Tibial nerve (tissue), 4 donors: Measurements from ENCODE around the gene TENM4. TPM values are rescaled to one million over a fixed set of nuclear protein-coding genes. Genes with fewer than 3 reads are reported as not detected.

Source experiments
- DNase-seq, 2 donors: peaks; one replicate each; pipeline ENCODE4 v3.0.0-alpha.2; 2019; ENCODE audit warnings: low spot score in 2 of 2
- H3K27ac ChIP-seq, 4 donors: fragments of 200-600 bp; sonication (generic) in 3 of 4; one replicate each; pipeline ENCODE4 v1.5.1; 2017 to 2019; ENCODE audit warnings: mild to moderate bottlenecking in 1 of 4
- H3K27me3 ChIP-seq, 2 donors: fragments of 200-600 bp; sonication (generic) in 1 of 2; one replicate each; pipeline versions ENCODE4 v1.5.1 to v1.6.0; 2017 to 2019
- H3K36me3 ChIP-seq, 3 donors: fragments of 200-600 bp; sonication (generic); one replicate each; pipeline ENCODE4 v1.5.1; 2018 to 2019
- H3K4me1 ChIP-seq, 4 donors: fragments of 200-600 bp; sonication (generic) in 3 of 4; one replicate each; pipeline ENCODE4 v1.5.1; 2017 to 2019
- H3K4me3 ChIP-seq, 4 donors: fragments of 200-600 bp; sonication (generic) in 3 of 4; one replicate each; pipeline ENCODE4 v1.5.1; 2017 to 2019; ENCODE audit warnings: mild to moderate bottlenecking in 1 of 4, moderate library complexity in 1 of 4
- H3K9me3 ChIP-seq, 4 donors: fragments of 200-600 bp; sonication (generic) in 3 of 4; one replicate each; pipeline ENCODE4 v1.5.1; 2017 to 2019
- EP300 ChIP-seq, 2 donors: sonication (generic); formaldehyde crosslinking; IDR thresholded peaks; one replicate each; pipeline ENCODE4 v1.6.1; 2017; ENCODE audit warnings: antibody characterized with exemption in 2 of 2, mild to moderate bottlenecking in 1 of 2
- POLR2A ChIP-seq, 2 donors: fragments of 450-650 bp; IDR thresholded peaks; one replicate each; pipeline ENCODE4 v1.6.1; 2017; ENCODE audit warnings: antibody characterized with exemption in 2 of 2, mild to moderate bottlenecking in 2 of 2, moderate library complexity in 2 of 2
- WGBS, 2 donors: methylation state at CpG; one replicate each; pipeline ENCODE4 v1.1.5; 2018; 5-methylcytosine and 5-hydroxymethylcytosine counted together
- total RNA-seq, 4 donors: library from RNA; depleted of rRNA; stranded (reverse); fragments of >200 nt; gene quantifications; one replicate each; pipeline ENCODE4 v1.1.0, GENCODE V29; 2016
- TF ChIP-seq, protein P1 (sequence below), 5 experiments: fragments of 200-600 bp in 3 of 5; fragments of 450-650 bp in 2 of 5; sonication (generic) in 3 of 5; IDR thresholded peaks; one replicate each; pipeline ENCODE4 v1.5.1; 2016 to 2019; ENCODE audit warnings: antibody characterized with exemption in 5 of 5, mild to moderate bottlenecking in 3 of 5, moderate library complexity in 2 of 5

Gene TENM4
- total RNA-seq, 4 donors from 2014 or later, result 15.3 to 36.3 (median 19.6) TPM

- Histone ChIP-seq H3K4me1 (peaks cover 0 to 31% (median 0%) of the 10 kb centered on the region in 4 donors), H3K9me3 (peaks cover 0 to 8% (median 0%) of the 10 kb centered on the region in 4 donors), H3K4me3 (no peak overlapping the region), H3K27ac (peak overlapping the region in 2 of 4 donors; percentile 37 to 56), H3K36me3 (no peaks in the 10 kb centered on the region), H3K27me3 (no peaks in the 10 kb centered on the region)
- peak in 1 of 2 donors; percentile 43 for DNase-seq
- TF ChIP-seq EP300 (IDR thresholded peaks at IDR 0.05), result peak in 1 of 2 donors; percentile 60
- TF ChIP-seq POLR2A (IDR thresholded peaks at IDR 0.05), result no peak
- WGBS, 2 donors, result 48 to 50% methylated on average over 8 of the region's 8 CpGs
These were observed 343.5 kb downstream of the TENM4 start for GRCh38 chr11:79097246-79097875.

GRCh38 chr11:79095424-79095823 lies 345.4 kb downstream of the TENM4 start:
- no peak for DNase-seq
- TF ChIP-seq POLR2A (IDR thresholded peaks at IDR 0.05) (no peak), EP300 (IDR thresholded peaks at IDR 0.05) (no peak)
- TF ChIP-seq, protein P1, sequence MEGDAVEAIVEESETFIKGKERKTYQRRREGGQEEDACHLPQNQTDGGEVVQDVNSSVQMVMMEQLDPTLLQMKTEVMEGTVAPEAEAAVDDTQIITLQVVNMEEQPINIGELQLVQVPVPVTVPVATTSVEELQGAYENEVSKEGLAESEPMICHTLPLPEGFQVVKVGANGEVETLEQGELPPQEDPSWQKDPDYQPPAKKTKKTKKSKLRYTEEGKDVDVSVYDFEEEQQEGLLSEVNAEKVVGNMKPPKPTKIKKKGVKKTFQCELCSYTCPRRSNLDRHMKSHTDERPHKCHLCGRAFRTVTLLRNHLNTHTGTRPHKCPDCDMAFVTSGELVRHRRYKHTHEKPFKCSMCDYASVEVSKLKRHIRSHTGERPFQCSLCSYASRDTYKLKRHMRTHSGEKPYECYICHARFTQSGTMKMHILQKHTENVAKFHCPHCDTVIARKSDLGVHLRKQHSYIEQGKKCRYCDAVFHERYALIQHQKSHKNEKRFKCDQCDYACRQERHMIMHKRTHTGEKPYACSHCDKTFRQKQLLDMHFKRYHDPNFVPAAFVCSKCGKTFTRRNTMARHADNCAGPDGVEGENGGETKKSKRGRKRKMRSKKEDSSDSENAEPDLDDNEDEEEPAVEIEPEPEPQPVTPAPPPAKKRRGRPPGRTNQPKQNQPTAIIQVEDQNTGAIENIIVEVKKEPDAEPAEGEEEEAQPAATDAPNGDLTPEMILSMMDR (IDR thresholded peaks at IDR 0.05), result no peak
- no peak overlapping the region for H3K4me3 ChIP-seq
- whole genome bisulfite sequencing, 2 donors, result 22 to 34% methylated on average over 3 of the region's 3 CpGs
- no peaks in the 10 kb centered on the region for H3K27me3 ChIP-seq
- H3K27ac ChIP-seq, result no peak overlapping the region
- H3K9me3 ChIP-seq, result peaks cover 0 to 8% (median 0%) of the 10 kb centered on the region in 4 donors
- peaks cover 0 to 31% (median 0%) of the 10 kb centered on the region in 4 donors for H3K4me1 ChIP-seq
- no peaks in the 10 kb centered on the region for H3K36me3 ChIP-seq

DNA sequence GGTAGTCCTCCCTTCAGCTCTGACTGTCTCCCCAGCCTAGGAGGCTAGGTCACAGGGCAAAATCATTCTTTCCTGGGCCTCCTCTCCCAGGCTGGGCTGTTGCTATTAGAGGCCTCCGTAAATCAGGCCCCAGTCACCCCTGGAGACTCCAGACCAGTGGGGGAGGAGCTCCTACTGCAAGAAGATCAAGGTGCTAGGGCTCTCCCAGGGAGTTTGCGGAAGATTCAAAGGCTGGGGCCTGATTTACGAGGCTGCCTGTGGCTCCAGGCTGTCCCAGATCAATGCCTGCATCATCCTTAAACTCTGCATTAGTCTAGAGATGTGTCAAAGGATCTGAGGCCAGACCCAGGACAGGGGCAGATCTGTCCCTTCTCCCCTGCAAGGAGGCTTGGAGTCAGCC lies 346.2 kb downstream of the TENM4 start:
- no peak overlapping the region for H3K4me3 ChIP-seq
- no peak for TF ChIP-seq POLR2A (IDR thresholded peaks at IDR 0.05)
- TF ChIP-seq, protein P1 (IDR thresholded peaks at IDR 0.05), result no peak
- no peak for TF ChIP-seq EP300 (IDR thresholded peaks at IDR 0.05)
- H3K9me3 ChIP-seq, result peaks cover 0 to 8% (median 0%) of the 10 kb centered on the region in 4 donors
- H3K27ac ChIP-seq, result no peak overlapping the region
- no peak for DNase-seq
- peaks cover 0 to 25% (median 0%) of the 10 kb centered on the region in 4 donors for H3K4me1 ChIP-seq
- H3K27me3 ChIP-seq, result no peaks in the 10 kb centered on the region
- no peaks in the 10 kb centered on the region for H3K36me3 ChIP-seq
- 88 to 93% methylated on average over 3 of the region's 3 CpGs for WGBS, 2 donors

GRCh38 chr11:79092791-79093353 lies 348.0 kb downstream of the TENM4 start:
- DNase-seq, result peak in 1 of 2 donors; percentile 23
- H3K27me3 ChIP-seq, result no peaks in the 10 kb centered on the region
- no peaks in the 10 kb centered on the region for H3K36me3 ChIP-seq
- peaks cover 0 to 19% (median 0%) of the 10 kb centered on the region in 4 donors for H3K4me1 ChIP-seq
- no peak overlapping the region for H3K27ac ChIP-seq
- WGBS, 2 donors, result 83 to 100% methylated on average over 1 of the region's 1 CpG
- TF ChIP-seq EP300 (IDR thresholded peaks at IDR 0.05), result peak in 1 of 2 donors; percentile 34
- TF ChIP-seq POLR2A (IDR thresholded peaks at IDR 0.05), result no peak
- peaks cover 0 to 8% (median 0%) of the 10 kb centered on the region in 4 donors for H3K9me3 ChIP-seq
- no peak overlapping the region for H3K4me3 ChIP-seq

DNA sequence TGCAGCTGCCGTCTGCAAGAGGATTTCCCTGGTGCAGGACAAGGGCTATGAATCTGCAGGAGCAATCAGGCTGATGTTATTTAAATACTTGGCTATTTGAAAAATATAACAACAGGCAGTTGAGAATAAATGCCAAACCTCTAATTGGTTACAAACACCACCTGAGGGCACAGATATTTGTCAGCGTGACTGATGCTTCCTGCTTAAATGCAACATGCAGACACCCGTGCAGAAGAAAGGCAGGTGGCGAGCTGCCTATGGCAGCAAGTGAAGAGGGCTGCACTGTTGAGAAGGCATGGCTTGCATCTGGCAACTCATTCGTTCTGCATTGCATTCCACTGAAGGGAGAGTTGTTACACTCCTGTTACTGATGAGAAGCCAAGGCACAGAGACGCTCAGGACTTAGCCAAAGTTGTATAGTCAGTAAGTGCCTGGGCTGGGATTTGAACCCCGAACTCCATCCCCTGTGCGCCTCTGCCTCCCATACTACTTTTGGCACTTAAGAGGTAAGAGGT lies 350.6 kb downstream of the TENM4 start:
- peaks cover 0 to 10% (median 0%) of the 10 kb centered on the region in 4 donors for H3K4me1 ChIP-seq
- no peak for DNase-seq
- H3K4me3 ChIP-seq, result no peak overlapping the region
- no peaks in the 10 kb centered on the region for H3K36me3 ChIP-seq
- H3K27me3 ChIP-seq, result no peaks in the 10 kb centered on the region
- 80 to 82% methylated on average over 8 of the region's 8 CpGs for WGBS, 2 donors
- TF ChIP-seq, protein P1 (IDR thresholded peaks at IDR 0.05), result no peak
- no peak for TF ChIP-seq EP300 (IDR thresholded peaks at IDR 0.05)
- TF ChIP-seq POLR2A (IDR thresholded peaks at IDR 0.05), result no peak
- no peak overlapping the region for H3K27ac ChIP-seq
- H3K9me3 ChIP-seq, result peaks cover 0 to 8% (median 0%) of the 10 kb centered on the region in 4 donors

- WGBS, 2 donors, result 92 to 94% methylated on average over 3 of the region's 3 CpGs
- no peak overlapping the region for H3K4me3 ChIP-seq
- H3K27ac ChIP-seq, result no peak overlapping the region
These were observed 351.2 kb downstream of the TENM4 start for GRCh38 chr11:79089601-79090000.

More at GRCh38 chr11:79089601-79090000, 351.2 kb downstream of the TENM4 start:
- Histone ChIP-seq H3K4me1 (peaks cover 0 to 10% (median 0%) of the 10 kb centered on the region in 4 donors), H3K9me3 (peaks cover 0 to 8% (median 0%) of the 10 kb centered on the region in 4 donors), H3K27me3 (no peaks in the 10 kb centered on the region), H3K36me3 (no peaks in the 10 kb centered on the region)
- no peak for TF ChIP-seq EP300 (IDR thresholded peaks at IDR 0.05)
- TF ChIP-seq POLR2A (IDR thresholded peaks at IDR 0.05), result no peak
- TF ChIP-seq, protein P1 (IDR thresholded peaks at IDR 0.05), result no peak
- DNase-seq, result no peak
